ENCODE data around the gene VPS39.
A peak's percentile ranks its signal among the peaks of the same experiment; 100 is the strongest.

VPS39 gene

GRCh38 chr15:42137461-42138261 lies 70.4 kb downstream of the VPS39 start:
- DNase-seq (ENCODE audit: low read depth): peak; percentile 68
- TF ChIP-seq, protein P1, sequence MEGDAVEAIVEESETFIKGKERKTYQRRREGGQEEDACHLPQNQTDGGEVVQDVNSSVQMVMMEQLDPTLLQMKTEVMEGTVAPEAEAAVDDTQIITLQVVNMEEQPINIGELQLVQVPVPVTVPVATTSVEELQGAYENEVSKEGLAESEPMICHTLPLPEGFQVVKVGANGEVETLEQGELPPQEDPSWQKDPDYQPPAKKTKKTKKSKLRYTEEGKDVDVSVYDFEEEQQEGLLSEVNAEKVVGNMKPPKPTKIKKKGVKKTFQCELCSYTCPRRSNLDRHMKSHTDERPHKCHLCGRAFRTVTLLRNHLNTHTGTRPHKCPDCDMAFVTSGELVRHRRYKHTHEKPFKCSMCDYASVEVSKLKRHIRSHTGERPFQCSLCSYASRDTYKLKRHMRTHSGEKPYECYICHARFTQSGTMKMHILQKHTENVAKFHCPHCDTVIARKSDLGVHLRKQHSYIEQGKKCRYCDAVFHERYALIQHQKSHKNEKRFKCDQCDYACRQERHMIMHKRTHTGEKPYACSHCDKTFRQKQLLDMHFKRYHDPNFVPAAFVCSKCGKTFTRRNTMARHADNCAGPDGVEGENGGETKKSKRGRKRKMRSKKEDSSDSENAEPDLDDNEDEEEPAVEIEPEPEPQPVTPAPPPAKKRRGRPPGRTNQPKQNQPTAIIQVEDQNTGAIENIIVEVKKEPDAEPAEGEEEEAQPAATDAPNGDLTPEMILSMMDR (IDR thresholded peaks at IDR 0.05; ENCODE audit: low read length, missing control alignments): peak; percentile 61
- no peak overlapping the region for H3K4me3 ChIP-seq (replicated peaks; ENCODE audit: low read depth, low read length)

DNA sequence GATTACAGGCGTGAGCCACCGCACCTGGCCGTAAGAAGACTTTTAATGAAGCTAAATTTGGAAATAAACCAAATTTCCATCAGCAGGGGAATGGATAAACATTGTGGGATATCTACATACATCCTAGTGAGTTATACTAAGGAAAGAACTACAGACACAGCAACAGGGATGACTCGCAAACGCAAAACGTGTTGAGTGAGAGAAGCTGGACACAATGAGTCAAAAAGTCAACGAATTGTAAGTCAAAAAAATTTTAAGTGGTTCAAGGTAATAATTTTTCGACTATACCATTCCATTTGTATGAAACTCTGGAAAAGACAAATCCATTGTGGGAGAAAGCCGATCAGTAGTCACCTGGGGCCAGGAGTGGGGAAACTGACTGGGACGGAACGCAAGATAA lies 71.6 kb downstream of the VPS39 start:
- H3K4me3 ChIP-seq (replicated peaks; ENCODE audit: low read depth, low read length): no peak overlapping the region
- TF ChIP-seq, protein P1 (IDR thresholded peaks at IDR 0.05; ENCODE audit: low read length, missing control alignments): no peak
- DNase-seq (ENCODE audit: low read depth): no peak

DNA sequence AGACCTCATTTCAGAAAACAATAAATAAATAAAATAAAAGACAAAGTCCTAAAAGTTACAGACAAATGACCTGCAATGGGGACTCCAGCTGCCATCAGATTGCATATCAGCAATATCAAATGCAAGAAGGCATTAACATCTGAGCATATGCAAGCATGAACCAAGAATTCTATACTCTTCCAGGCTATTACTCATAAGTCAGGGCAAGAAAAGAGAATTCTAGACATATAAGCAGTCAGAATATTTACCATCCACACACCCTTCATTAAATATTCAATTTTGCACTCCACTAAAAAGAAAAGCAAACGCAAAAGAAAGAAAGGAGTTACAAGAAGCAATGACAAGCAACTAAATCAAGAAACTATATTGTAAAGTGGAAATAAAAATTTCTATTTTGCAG lies 72.8 kb downstream of the VPS39 start:
- H3K4me3 ChIP-seq (replicated peaks; ENCODE audit: low read depth, low read length): no peak overlapping the region
- TF ChIP-seq, protein P1 (IDR thresholded peaks at IDR 0.05; ENCODE audit: low read length, missing control alignments): no peak
- no peak for DNase-seq (ENCODE audit: low read depth)

DNA sequence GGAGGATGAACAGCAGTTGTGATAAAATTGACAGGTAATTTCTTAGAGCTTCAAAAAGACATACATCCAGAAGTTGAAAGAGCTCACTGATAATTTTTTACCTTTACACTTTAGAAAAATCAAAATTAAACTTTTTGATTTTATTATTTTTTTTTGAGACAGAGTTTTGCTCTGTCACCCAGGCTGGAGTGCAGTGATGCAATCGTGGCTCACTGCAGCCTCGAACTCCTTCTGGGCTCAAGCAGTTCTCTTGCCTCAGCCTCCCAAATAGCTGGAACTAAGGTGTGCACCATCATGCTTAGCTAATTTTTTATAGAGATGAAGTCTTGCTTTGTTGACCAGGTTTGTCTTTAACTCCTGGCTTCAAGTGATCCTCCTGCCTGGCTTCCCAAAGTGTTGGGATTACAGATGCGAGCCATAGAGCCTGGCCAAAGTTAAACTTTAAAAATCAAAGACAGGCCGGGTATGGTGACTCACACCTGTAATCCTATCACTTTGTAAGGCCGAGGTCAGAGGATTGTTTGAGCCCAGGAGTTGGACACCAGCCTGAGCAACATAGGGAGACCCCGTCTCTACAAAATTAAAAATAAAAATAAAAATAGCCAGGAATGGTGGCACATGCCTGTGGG lies 73.4 kb downstream of the VPS39 start:
- H3K4me3 ChIP-seq (replicated peaks; ENCODE audit: low read depth, low read length): no peak overlapping the region
- TF ChIP-seq, protein P1 (IDR thresholded peaks at IDR 0.05; ENCODE audit: low read length, missing control alignments): no peak
- no peak for DNase-seq (ENCODE audit: low read depth)

DNA sequence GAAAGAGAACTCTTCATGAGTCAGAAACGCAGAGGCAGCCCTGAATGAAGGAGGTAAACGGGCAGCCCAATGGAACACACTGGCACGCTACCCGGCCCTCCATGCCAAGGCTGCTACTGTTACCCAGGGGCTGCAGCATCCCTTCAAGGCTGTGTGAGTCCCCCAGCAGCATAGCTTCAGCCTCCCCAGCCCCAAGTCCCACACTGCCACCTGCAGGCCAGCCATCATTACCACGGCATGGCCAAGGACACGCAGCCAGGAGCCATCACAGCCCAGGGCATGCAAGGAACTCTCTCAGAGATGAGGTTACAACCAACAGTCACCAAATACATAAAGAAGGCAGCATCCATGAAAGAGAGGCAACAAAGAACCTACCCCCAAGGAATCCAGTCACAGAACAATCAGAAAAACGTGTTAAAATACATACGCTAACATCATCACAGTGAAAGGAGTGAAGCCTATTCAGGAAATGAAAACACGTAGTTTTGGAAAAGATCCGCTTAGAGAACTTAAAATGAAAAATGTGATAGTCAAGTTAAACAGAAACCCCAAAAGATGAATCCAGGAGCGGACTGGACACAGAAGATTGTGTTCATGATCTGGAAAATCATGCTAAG lies 74.1 kb downstream of the VPS39 start:
- peak; percentile 50 for DNase-seq (ENCODE audit: low read depth)
- TF ChIP-seq, protein P1 (IDR thresholded peaks at IDR 0.05; ENCODE audit: low read length, missing control alignments): peak; percentile 72
- H3K4me3 ChIP-seq (replicated peaks; ENCODE audit: low read depth, low read length): no peak overlapping the region

GRCh38 chr15:42133356-42133755 lies 74.7 kb downstream of the VPS39 start:
- no peak for DNase-seq (ENCODE audit: low read depth)
- TF ChIP-seq, protein P1 (IDR thresholded peaks at IDR 0.05; ENCODE audit: low read length, missing control alignments): no peak
- no peak overlapping the region for H3K4me3 ChIP-seq (replicated peaks; ENCODE audit: low read depth, low read length)

All from fibroblast of pulmonary artery (primary cell).